Liver (tissue), 9 donors: ENCODE measurements around the gene MAP6D1. TPM values are rescaled to one million over a fixed set of nuclear protein-coding genes. Genes with fewer than 3 reads are reported as not detected.

Source experiments
- DNase-seq: peaks from one replicate; pipeline ENCODE4 v3.0.0-alpha.2; 2017; ENCODE audit warnings: low spot score
- H3K27ac ChIP-seq, 2 donors: one replicate each; pipeline ENCODE4 v1.7.0; 2013; ENCODE audit warnings: inconsistent platforms in 2 of 2, low read length in 2 of 2, control low read depth in 1 of 2, low read depth in 1 of 2, mild to moderate bottlenecking in 1 of 2
- H3K27me3 ChIP-seq, 4 donors: one replicate each; pipeline versions ENCODE4 v1.6.1 to v1.7.0; 2013; ENCODE audit warnings: low read length in 3 of 4, inconsistent platforms in 1 of 4, mild to moderate bottlenecking in 1 of 4, moderate library complexity in 1 of 4; ENCODE audit not compliant: control insufficient read depth in 4 of 4, insufficient read depth in 4 of 4
- H3K36me3 ChIP-seq, 4 donors: one replicate each; pipeline versions ENCODE4 v1.6.1 to v1.7.0; 2013; ENCODE audit warnings: low read length in 3 of 4, mild to moderate bottlenecking in 3 of 4, low read depth in 1 of 4, moderate library complexity in 1 of 4; ENCODE audit not compliant: control insufficient read depth in 4 of 4, insufficient read depth in 3 of 4
- H3K4me1 ChIP-seq, 4 donors: one replicate each; pipeline versions ENCODE4 v1.6.1 to v1.7.0; 2013; ENCODE audit warnings: low read length in 3 of 4, mild to moderate bottlenecking in 3 of 4, moderate library complexity in 1 of 4; ENCODE audit not compliant: control insufficient read depth in 4 of 4, insufficient read depth in 4 of 4
- H3K4me3 ChIP-seq, 3 donors: one replicate each; pipeline versions ENCODE4 v1.6.1 to v1.7.0; 2013; ENCODE audit warnings: low read length in 3 of 3, control low read depth in 1 of 3, low read depth in 1 of 3, mild to moderate bottlenecking in 1 of 3
- H3K9ac ChIP-seq, 2 donors: one replicate each; pipeline ENCODE4 v1.7.0; 2013; ENCODE audit warnings: low read length in 2 of 2, mild to moderate bottlenecking in 2 of 2, moderate library complexity in 2 of 2, control low read depth in 1 of 2, low read depth in 1 of 2
- H3K9me3 ChIP-seq, 4 donors: one replicate each; pipeline versions ENCODE4 v1.6.1 to v1.7.0; 2013; ENCODE audit warnings: low read length in 3 of 4; ENCODE audit not compliant: control insufficient read depth in 4 of 4
- ATF3 ChIP-seq: IDR thresholded peaks from 2 replicates; pipeline ENCODE4 v1.6.1; 2016; ENCODE audit warnings: antibody characterized with exemption
- CTCF ChIP-seq: fragments of 150-350 bp; IDR thresholded peaks from 2 replicates; pipeline ENCODE4 v1.5.1; 2017; ENCODE audit warnings: improper control_type of control experiment, low read depth, low read length; ENCODE audit not compliant: missing input control
- EGR1 ChIP-seq, 2 donors: IDR thresholded peaks; 2 replicates each; pipeline ENCODE4 v1.6.1; 2016 to 2018; ENCODE audit warnings: antibody characterized with exemption in 2 of 2, low read depth in 2 of 2
- FOXA1 ChIP-seq: IDR thresholded peaks from 2 replicates; pipeline ENCODE4 v1.6.1; 2016; ENCODE audit warnings: antibody characterized with exemption
- FOXA2 ChIP-seq: IDR thresholded peaks from 2 replicates; pipeline ENCODE4 v1.6.1; 2016; ENCODE audit warnings: antibody characterized with exemption
- GABPA ChIP-seq, 2 donors: IDR thresholded peaks in 1 of 2; conservative IDR thresholded peaks in 1 of 2; 2 replicates each; pipeline ENCODE4 v1.6.1; 2016; ENCODE audit warnings: antibody characterized with exemption in 2 of 2, mild to moderate bottlenecking in 1 of 2, moderate library complexity in 1 of 2
- HNF4A ChIP-seq, 2 donors: conservative IDR thresholded peaks; 2 replicates each; pipeline ENCODE4 v1.6.1; 2016; ENCODE audit warnings: antibody characterized with exemption in 2 of 2, mild to moderate bottlenecking in 2 of 2
- HNF4G ChIP-seq: IDR thresholded peaks from 2 replicates; pipeline ENCODE4 v1.6.1; 2016; ENCODE audit warnings: antibody characterized with exemption
- JUND ChIP-seq, 2 donors: IDR thresholded peaks; 2 replicates each; pipeline ENCODE4 v1.6.1; 2016; ENCODE audit warnings: antibody characterized with exemption in 2 of 2
- NR2F2 ChIP-seq: IDR thresholded peaks from 2 replicates; pipeline ENCODE4 v1.6.1; 2016; ENCODE audit warnings: antibody characterized with exemption
- RAD21 ChIP-seq, 2 donors: IDR thresholded peaks; 2 replicates each; pipeline ENCODE4 v1.6.1; 2016; ENCODE audit warnings: antibody characterized with exemption in 2 of 2, mild to moderate bottlenecking in 2 of 2
- REST ChIP-seq: IDR thresholded peaks from 2 replicates; pipeline ENCODE4 v1.6.1; 2016; ENCODE audit warnings: antibody characterized with exemption, mild to moderate bottlenecking
- RXRA ChIP-seq, 2 donors: IDR thresholded peaks; 2 replicates each; pipeline ENCODE4 v1.6.1; 2017 to 2018; ENCODE audit warnings: antibody characterized with exemption in 2 of 2, mild to moderate bottlenecking in 1 of 2
- SP1 ChIP-seq: IDR thresholded peaks from 2 replicates; pipeline ENCODE4 v1.6.1; 2018; ENCODE audit warnings: antibody characterized with exemption, mild to moderate bottlenecking
- TAF1 ChIP-seq: conservative IDR thresholded peaks from 2 replicates; pipeline ENCODE4 v1.6.1; 2016; ENCODE audit warnings: antibody characterized with exemption, mild to moderate bottlenecking
- YY1 ChIP-seq: IDR thresholded peaks from 2 replicates; pipeline ENCODE4 v1.6.1; 2016; ENCODE audit warnings: antibody characterized with exemption, mild to moderate bottlenecking
- WGBS: extraction: QIAGEN DNeasy Blood & Tissue Kit; methylation state at CpG from one replicate; pipeline ENCODE4 v1.1.7; 2013; 5-methylcytosine and 5-hydroxymethylcytosine counted together
- polyA plus RNA-seq, 2 donors: library from polyadenylated mRNA; stranded (reverse) in 1 of 2; unstranded in 1 of 2; fragments of 200-250 nt in 1 of 2; fragments of >200 nt in 1 of 2; fragmentation: Nextera tagmentation in 1 of 2; extraction: Ambion mirVana in 1 of 2; gene quantifications; one replicate each; pipeline versions ENCODE4 v1.2.1 to v1.2.3, GENCODE V29; 2013 to 2015
- total RNA-seq, 2 donors: library from RNA; depleted of rRNA; stranded (reverse); fragments of >200 nt; gene quantifications; one replicate each; pipeline ENCODE4 v1.2.3, GENCODE V29; 2014
- TF ChIP-seq, protein P1 (sequence below): IDR thresholded peaks from 2 replicates; pipeline ENCODE4 v1.6.1; 2016; ENCODE audit warnings: antibody characterized with exemption
- TF ChIP-seq, protein P2 (sequence below): IDR thresholded peaks from 2 replicates; pipeline ENCODE4 v1.6.1; 2016; ENCODE audit warnings: antibody characterized with exemption
- donor health status: healthy.
- donor health status: healthy.
- donor health status: healthy.
- donor health status: healthy.
- donor health status: healthy.

Gene MAP6D1
- total and polyA plus RNA-seq, 4 donors: 0.06 to 0.33 (median 0.19) TPM; not detected in 1

DNA sequence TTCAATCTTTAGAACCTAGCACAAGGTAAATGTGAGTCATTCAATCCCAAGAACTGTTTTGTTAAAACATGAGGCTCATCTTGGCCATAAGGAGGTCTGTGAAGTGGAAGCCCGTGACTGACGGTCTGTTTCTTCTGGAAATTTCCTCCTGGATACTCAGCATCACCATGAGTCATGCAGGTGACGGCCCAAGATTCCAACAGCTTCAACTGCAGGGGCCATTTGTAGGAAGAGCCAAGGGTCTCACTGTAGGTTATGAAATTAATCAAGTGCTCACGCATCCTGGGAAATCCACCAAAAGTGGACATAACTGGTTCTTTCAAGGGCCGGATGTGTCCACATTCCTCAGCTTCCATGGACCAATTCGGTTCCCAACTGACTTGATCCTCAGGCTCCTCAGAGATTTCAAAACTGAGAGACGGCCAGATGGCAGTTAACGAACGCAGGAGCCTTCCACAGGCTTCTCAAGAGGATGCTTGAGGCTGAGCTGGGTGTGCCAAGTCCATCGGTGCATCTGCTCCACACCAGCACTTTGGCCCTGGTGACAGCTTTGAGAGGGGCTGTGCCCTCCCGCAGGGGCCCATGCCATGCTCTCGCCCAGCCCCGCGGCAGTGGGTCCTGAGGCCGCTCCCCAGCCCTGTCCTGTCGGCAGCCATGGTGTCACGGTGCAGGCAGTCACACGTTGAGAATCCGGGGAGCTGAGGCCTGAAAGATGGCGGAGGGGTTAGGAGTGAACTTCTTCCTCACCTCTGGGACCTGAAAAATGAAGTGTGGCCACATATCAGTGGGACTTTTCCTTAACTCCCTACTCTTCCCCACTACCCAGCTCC, 8.5 kb downstream of the MAP6D1 start:
- Histone ChIP-seq H3K27me3 (no peaks in the 10 kb centered on the region), H3K36me3 (peaks cover 0 to 6% (median 0%) of the 10 kb centered on the region in 4 donors), H3K9ac (no peak overlapping the region), H3K4me1 (no peaks in the 10 kb centered on the region), H3K4me3 (no peak overlapping the region), H3K27ac (no peak overlapping the region), H3K9me3 (no peaks in the 10 kb centered on the region)
- DNase-seq: no peak
- TF ChIP-seq, protein P1, sequence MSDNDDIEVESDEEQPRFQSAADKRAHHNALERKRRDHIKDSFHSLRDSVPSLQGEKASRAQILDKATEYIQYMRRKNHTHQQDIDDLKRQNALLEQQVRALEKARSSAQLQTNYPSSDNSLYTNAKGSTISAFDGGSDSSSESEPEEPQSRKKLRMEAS: no peak
- TF ChIP-seq RAD21 (IDR thresholded peaks at IDR 0.05): no peak
- no peak for TF ChIP-seq NR2F2
- TF ChIP-seq ATF3: no peak
- no peak for TF ChIP-seq GABPA (IDR thresholded peaks at IDR 0.05 in 1 of 2, conservative IDR thresholded peaks at IDR 0.05 in 1 of 2)
- no peak for TF ChIP-seq TAF1
- no peak for TF ChIP-seq RXRA (IDR thresholded peaks at IDR 0.05)
- no peak for TF ChIP-seq HNF4G
- no peak for TF ChIP-seq REST
- TF ChIP-seq FOXA2: no peak
- no peak for TF ChIP-seq SP1
- TF ChIP-seq JUND (IDR thresholded peaks at IDR 0.05): no peak
- TF ChIP-seq, protein P2, sequence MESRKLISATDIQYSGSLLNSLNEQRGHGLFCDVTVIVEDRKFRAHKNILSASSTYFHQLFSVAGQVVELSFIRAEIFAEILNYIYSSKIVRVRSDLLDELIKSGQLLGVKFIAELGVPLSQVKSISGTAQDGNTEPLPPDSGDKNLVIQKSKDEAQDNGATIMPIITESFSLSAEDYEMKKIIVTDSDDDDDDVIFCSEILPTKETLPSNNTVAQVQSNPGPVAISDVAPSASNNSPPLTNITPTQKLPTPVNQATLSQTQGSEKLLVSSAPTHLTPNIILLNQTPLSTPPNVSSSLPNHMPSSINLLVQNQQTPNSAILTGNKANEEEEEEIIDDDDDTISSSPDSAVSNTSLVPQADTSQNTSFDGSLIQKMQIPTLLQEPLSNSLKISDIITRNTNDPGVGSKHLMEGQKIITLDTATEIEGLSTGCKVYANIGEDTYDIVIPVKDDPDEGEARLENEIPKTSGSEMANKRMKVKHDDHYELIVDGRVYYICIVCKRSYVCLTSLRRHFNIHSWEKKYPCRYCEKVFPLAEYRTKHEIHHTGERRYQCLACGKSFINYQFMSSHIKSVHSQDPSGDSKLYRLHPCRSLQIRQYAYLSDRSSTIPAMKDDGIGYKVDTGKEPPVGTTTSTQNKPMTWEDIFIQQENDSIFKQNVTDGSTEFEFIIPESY: no peak
- no peak for TF ChIP-seq HNF4A (conservative IDR thresholded peaks at IDR 0.05)
- no peak for TF ChIP-seq CTCF
- no peak for TF ChIP-seq FOXA1
- TF ChIP-seq EGR1 (IDR thresholded peaks at IDR 0.05; ENCODE audit: low read depth in 2 of 2): no peak
- no peak for TF ChIP-seq YY1
- WGBS: 91% methylated on average over 20 of the region's 20 CpGs
